ENCODE data around the gene TMEM174.

Gene TMEM174

GRCh38 chr5:73172951-73173350, at the start of gene TMEM174:
Gene TMEM174 (plus strand): TSS chr5:73173193. CDS start chr5:73173244, 51 bp downstream.
- no peak for FAIRE-seq

DNA sequence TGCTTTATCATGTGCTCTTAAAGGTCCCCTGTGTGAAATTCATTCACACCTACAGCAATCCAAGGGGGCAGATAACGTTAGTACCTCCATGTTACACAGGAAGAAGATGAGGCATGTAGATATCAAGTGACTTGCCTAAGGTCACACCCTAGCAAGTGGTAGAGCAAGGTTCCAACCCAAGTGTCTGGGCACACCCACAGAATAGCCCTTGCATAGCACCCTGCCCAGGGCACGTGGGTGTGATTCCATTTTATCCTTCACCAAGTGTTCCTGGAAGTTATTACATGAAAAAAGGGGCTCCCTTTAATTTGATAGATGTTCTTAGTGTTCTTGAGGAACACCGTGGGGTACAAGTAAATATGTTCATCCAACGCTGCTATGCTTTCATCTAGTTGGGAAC, 47.7 kb upstream of the TMEM174 start:
- no peak for FAIRE-seq

GRCh38 chr5:73126381-73126780, 46.6 kb upstream of the TMEM174 start:
- no peak for FAIRE-seq

GRCh38 chr5:73126957-73127356, 46.0 kb upstream of the TMEM174 start:
- FAIRE-seq: no peak

GRCh38 chr5:73129143-73129542, 43.9 kb upstream of the TMEM174 start:
- no peak for FAIRE-seq

GRCh38 chr5:73130811-73131210, 42.2 kb upstream of the TMEM174 start:
- no peak for FAIRE-seq

- FAIRE-seq: no peak
Observed at GRCh38 chr5:73131711-73132425, 41.1 kb upstream of the TMEM174 start.

DNA sequence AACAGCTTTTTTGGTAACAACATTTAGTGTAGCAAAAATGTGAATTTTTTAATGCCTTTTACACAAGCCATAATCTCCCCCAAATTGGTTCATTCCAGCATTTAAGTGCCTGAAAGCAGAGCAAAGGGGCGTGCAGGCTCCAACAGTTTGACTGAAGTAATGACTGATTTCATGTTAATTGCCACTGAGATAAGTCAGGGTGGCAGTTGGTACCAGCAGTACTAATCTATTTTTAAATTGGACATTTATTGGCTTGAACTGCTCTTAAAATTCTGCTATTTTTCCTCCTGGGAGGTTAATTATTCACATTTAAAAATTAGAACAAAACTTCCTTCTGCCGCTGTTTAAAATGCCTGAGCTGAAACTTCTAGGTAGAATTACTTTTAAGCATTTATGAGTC, 40.2 kb upstream of the TMEM174 start:
- no peak for FAIRE-seq

DNA sequence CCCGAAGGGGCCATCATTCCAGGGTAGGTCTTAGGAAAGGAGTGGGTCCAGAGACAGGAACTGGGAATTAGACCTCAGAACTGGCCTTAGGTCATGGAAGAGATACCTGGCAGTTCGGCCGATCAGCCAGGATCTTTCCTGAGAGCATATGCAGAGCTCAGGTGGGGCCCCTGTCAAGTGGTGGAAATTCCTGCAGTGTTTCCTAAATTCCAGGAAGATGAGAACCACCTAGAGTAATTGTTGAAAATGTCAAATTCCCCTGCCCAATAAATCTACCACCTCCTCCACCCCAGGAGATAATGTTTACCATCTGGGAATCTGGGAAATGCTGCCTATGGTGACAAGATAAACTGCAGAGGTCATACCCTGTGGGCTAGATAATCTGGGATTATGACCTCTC, 38.0 kb upstream of the TMEM174 start:
- no peak for FAIRE-seq

DNA sequence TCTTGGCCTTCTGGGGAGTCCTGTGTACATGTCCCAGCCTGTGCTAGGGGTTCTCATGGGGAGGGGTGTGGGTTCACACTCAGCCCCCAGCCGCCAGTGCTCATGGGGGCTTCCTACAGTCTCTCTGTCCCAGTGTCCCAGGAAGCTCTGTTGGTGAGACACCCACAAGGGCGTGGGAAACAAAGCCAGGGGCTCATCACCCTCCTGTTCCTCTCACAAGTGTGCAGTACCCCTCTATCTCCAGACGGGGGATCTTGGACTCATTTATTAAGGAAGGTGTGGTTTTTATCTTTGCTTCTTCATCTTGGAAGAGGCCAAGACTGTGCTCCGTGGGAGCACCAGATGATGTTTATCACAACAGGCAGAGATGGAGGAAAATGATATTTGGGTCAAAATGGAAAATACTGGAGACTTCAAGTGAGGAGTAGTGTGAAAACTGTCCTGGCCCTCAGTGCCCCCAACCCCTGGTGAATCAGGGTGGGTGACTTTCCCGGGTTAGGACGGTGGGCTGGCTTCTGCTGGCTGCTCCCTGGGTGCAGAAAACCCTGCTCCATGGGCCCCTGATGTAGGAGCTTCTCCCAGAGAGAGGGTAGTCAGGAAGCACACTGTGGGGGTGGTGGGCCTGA, 37.5 kb upstream of the TMEM174 start:
- no peak for FAIRE-seq

- no peak for FAIRE-seq
Observed at GRCh38 chr5:73136055-73136562, 36.9 kb upstream of the TMEM174 start.

- FAIRE-seq: no peak
Observed at GRCh38 chr5:73137563-73138530, 35.1 kb upstream of the TMEM174 start.

DNA sequence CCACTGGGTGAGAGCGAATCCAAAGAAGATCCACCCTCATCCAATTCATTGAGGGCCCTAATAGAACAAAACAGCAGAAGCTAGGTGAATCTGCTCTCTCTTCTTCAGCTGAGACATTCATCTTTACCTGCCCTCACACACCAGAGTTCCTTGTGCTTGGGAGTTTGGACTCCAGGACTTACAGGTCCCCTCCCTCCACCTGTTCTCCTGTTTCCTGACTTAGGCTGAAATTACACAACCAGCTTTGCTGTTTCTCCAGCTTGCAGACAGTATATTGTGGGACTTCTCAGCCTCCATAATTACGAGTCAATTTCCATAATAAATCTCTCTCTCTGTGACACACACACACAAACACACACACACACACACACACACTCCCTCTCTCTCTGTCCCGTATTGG, 33.5 kb upstream of the TMEM174 start:
- no peak for FAIRE-seq

DNA sequence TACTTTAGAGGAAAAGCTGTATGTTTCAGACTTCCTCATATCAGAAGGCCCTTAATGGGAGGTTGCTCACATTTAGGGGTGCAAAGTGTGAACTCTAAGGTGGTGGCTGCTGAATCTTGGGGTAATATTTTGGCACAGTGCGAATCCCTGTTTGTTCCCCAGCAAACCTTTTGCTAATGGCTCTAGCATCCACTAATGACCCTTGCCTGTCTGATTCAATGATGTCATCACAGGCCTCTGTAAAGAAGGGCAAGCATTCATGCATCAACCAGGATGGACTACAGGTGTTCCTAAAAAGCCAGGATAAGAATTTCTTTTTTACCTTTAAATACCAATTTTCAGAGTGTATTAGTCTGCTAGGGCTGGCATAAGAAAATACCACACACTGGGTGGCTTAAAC, 32.2 kb upstream of the TMEM174 start:
- FAIRE-seq: no peak

DNA sequence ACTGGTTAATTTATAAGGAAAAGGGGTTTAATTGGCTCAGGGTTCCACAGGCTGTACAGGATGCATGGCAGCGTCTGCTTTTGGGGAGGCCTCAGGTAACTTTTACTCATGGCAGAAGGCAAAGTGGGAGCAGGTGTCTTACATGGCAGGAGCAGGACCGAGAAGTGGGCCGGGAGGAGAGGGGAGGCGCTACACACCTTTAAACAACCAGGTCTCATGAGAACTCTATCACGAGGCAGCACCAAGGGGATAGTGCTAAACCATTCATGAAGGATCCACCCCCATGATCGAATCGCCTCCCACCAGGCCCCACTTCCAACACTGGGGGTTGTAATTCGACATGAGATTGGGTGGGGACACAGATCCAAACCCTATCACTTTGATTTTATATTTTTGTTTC, 31.0 kb upstream of the TMEM174 start:
- no peak for FAIRE-seq

DNA sequence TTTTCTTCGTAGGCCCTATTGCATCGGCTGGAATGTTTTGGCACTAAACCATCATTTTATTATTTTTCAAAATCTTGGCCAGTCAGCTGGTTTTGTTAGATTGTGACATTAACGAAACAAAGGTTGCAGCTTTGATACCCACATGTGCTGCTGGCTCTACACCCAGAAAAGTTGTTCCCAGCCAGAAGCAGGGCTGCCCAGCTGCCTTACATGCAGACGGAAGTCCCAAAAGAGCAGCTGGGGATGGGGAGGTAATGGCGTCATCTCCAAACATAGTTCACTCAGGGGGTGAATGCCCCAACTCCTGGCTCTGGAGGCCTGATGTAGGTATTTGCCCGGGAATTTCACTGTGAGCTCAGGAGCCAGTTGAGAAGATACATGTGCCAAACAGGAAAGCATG, 29.3 kb upstream of the TMEM174 start:
- FAIRE-seq: no peak

DNA sequence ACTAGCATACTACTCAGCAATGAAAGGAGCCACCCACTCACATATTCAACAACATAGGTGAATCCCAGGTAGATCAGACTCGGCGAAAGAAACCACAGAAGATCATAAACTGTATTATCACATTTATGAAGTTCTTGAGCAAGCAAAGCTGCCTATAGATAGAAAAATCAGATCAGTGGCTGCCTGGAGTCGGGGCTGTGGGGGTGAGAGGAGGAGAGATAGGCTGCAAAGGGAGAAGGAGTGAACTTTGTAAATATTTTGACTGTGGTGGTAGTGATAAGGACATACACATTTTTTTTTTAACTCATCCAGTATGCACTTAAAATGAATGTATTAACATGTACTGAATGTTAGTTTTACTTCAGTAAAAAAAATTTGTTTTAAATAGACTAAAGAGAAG, 23.5 kb upstream of the TMEM174 start:
- FAIRE-seq: no peak

DNA sequence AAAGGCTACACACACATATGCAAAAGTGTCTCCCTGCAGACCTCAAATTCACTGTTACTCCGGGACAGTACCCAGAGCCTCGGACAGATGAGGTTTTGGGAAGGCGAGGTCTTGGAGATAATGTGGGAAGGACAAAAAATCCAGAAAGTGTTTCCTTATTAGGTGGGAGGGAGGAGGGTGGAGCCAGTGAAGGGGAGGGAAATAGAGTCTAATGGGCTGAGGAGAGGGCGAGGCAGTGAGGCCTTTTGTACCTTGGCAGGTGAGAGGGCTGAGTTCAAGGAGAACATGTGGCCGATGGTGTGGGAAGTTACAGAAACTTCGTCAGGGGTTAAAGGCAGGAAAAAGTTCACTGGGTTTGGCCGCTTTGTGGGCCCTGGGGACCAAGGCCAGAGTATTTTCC, 22.1 kb upstream of the TMEM174 start:
- FAIRE-seq: no peak

- no peak for FAIRE-seq
Observed at GRCh38 chr5:73151766-73152410, 21.1 kb upstream of the TMEM174 start.

DNA sequence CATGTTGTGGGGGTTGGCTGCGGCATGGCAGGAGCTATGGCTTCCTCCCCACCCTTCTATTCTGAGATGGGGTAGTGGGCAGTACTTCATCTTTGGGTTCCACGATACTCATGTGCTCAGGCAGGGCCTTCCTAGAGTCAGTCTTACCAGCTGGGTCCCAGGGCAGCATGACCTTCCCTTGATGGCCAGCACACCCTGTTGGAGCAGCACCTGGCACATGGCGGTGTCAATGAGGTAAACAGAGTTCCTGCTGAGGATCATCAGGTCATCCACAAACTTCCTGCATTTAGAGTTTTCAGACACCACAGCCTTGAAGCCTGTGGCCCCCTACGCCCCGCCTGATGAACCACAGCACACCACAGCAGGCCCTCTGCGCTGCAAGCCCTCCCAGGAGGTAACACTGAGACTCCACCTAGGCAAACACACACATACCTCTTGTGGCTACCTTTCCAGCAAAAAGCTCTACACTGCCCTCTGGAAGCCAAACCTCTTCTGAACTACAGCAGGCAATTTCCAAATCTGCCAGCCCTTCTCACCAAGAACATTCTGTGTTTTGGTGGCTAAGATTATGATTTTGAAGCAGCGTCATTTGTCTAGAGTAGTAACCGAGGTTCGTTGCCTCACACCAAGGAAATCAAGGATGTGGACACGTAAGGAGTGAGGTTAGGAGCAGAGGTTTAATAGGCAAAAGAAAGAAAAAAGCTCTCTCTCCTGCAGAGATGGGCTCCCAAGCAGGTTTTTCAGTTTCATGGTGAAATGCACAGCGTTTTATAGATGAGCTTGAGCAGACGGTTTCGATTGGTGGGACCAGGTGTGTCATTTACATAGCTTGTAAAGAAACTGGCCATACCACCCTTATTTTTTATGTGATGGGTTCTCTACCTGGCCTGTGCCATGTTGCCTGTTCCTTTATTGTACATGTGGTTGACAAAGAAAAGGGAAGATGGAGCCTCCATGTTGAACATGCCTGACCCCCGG, 20.3 kb upstream of the TMEM174 start:
- no peak for FAIRE-seq

DNA sequence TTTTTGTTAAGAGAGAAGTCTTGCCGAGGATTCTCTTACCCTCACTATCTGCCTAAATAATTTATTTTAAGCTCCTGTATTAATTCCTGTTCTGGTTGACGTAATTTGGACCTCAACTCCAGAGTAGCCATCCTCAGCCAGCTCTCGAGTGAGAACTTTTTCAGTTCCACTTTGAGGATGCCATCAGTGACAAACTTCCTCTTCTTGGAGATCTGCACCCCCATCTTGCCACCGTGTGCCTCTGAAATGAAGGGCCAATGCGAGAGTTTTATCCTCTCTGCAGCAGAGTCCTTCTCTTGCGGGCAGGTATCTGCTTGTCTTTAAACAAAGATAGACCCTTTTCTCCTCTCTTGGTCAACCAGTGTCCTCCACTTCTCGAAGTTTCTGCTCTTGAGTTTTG, 19.5 kb upstream of the TMEM174 start:
- FAIRE-seq: no peak
